Measurements from ENCODE around the gene CCDC83. TPM values are rescaled to one million over a fixed set of nuclear protein-coding genes. Genes with fewer than 3 reads are reported as not detected.

CCDC83 gene
- total RNA-seq, 1 experiment from 2014 or later, result not detected

DNA sequence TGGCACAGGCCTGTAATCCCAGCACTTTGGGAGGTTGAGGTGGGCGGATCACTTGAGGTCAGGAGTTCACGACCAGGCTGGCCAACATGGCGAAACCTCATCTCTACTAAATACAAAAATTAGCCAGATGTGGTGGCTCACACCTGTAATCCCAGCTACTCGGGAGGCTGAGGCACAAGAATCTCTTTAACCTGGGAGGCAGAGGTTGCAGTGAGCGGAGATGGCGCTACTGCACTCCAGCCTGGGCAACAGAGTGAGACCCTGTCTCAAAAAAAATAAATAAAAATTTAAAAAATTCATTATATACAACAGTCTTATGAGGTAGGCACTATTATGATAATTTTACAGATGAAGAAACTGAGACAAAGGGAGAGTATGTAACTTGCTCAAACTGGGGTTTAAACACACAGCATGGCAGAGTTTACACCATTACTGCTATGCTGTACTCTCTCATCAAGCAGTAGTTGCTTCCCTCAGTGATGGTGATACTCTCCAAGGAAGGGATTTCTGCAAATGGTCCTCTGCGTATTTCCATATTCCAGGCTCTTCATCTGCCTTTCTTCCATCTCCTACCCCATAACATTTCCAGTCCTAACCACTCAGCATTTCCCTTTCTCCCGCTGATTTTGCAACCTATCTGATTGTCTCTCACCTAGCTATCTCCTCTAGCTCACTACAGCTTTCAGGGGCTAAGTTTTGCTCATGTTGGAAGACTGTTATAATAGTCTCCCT, 95.3 kb downstream of the CCDC83 start:
- no peak overlapping the region for H3K4me3 Mint-ChIP-seq
- no peak overlapping the region for H2BK120ac ChIP-seq (ENCODE audit: low read depth, low read length, poor library complexity, severe bottlenecking)
- DNase-seq, result no peak
- H4K8ac ChIP-seq (replicated peaks; ENCODE audit: insufficient read length, low read depth, low read length), result no peak overlapping the region
- no peak overlapping the region for H3K27ac ChIP-seq (ENCODE audit: insufficient read length, low read depth, low read length)
- no peaks in the 10 kb centered on the region for H3K4me1 Mint-ChIP-seq
- no peaks in the 10 kb centered on the region for H3K27me3 Mint-ChIP-seq (ENCODE audit: low read depth)
- no peak overlapping the region for H3K4me2 ChIP-seq (ENCODE audit: insufficient read depth, insufficient read length, low read length)
- no peak overlapping the region for H2BK20ac ChIP-seq (ENCODE audit: low read depth, low read length, poor library complexity, severe bottlenecking)
- H2AK5ac ChIP-seq (ENCODE audit: insufficient read length, low read length), result no peak overlapping the region
- H3K27ac Mint-ChIP-seq, result no peak overlapping the region
- no CpG with 5 or more reads among the region's 8 CpGs for WGBS (ENCODE audit: extremely low coverage, insufficient read length, low lambda C conversion rate)
- no peak overlapping the region for H4K91ac ChIP-seq (ENCODE audit: insufficient read length, low read depth, low read length)
- no peak overlapping the region for H3T11ph ChIP-seq (ENCODE audit: low read length)
- H3K9me3 Mint-ChIP-seq, result peaks cover 0 to 4% of the 10 kb centered on the region in 2 experiments; a peak in 4 of 5 replicates
- no peak overlapping the region for H2AFZ ChIP-seq (ENCODE audit: low read length)
- no peaks in the 10 kb centered on the region for H3K9me3 ChIP-seq (ENCODE audit: control insufficient read depth, low read depth, low read length)
- no peak overlapping the region for H3K56ac ChIP-seq (ENCODE audit: insufficient read length, low read depth, low read length)
- no peak overlapping the region for H3K23ac ChIP-seq (ENCODE audit: insufficient read length, low read depth, low read length)
- no peak overlapping the region for H2BK12ac ChIP-seq (ENCODE audit: insufficient read length, low read depth, low read length)
- H3K27me3 ChIP-seq (ENCODE audit: insufficient read depth, low read length), result no peaks in the 10 kb centered on the region
- no peak overlapping the region for H3K4ac ChIP-seq (ENCODE audit: low read depth, low read length)
- no peak overlapping the region for H2BK15ac ChIP-seq (ENCODE audit: low read depth, low read length)
- no peak overlapping the region for H2BK5ac ChIP-seq (ENCODE audit: insufficient read length, low read length)
- peaks cover 8 to 24% (median 19%) of the 10 kb centered on the region in 3 experiments; a peak in 6 of 7 replicates for H3K36me3 Mint-ChIP-seq (ENCODE audit: insufficient read depth in 1 of 3, low read depth in 3 of 3)
- TF ChIP-seq, protein P1, sequence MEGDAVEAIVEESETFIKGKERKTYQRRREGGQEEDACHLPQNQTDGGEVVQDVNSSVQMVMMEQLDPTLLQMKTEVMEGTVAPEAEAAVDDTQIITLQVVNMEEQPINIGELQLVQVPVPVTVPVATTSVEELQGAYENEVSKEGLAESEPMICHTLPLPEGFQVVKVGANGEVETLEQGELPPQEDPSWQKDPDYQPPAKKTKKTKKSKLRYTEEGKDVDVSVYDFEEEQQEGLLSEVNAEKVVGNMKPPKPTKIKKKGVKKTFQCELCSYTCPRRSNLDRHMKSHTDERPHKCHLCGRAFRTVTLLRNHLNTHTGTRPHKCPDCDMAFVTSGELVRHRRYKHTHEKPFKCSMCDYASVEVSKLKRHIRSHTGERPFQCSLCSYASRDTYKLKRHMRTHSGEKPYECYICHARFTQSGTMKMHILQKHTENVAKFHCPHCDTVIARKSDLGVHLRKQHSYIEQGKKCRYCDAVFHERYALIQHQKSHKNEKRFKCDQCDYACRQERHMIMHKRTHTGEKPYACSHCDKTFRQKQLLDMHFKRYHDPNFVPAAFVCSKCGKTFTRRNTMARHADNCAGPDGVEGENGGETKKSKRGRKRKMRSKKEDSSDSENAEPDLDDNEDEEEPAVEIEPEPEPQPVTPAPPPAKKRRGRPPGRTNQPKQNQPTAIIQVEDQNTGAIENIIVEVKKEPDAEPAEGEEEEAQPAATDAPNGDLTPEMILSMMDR (conservative IDR thresholded peaks at IDR 0.05), result no peak
- H3K18ac ChIP-seq (ENCODE audit: insufficient read length, low read depth, low read length), result no peak overlapping the region
- no peak overlapping the region for H3K9ac ChIP-seq (ENCODE audit: extremely low read depth, insufficient read length, low read length)
- H3K14ac ChIP-seq (ENCODE audit: insufficient read depth, low read length), result no peak overlapping the region
- H3K23me2 ChIP-seq (ENCODE audit: insufficient read length, low read depth, low read length, poor library complexity, severe bottlenecking), result no peaks in the 10 kb centered on the region
- H3K79me1 ChIP-seq (ENCODE audit: insufficient read depth, low read depth, low read length, poor library complexity, severe bottlenecking), result no peaks in the 10 kb centered on the region
- H3K79me2 ChIP-seq (ENCODE audit: insufficient read depth, low read length), result no peaks in the 10 kb centered on the region
- no peak overlapping the region for H4K5ac ChIP-seq (ENCODE audit: insufficient read length, low read depth, low read length)
- no peaks in the 10 kb centered on the region for H3K4me1 ChIP-seq (ENCODE audit: insufficient read depth, low read length)
- H4K20me1 ChIP-seq (ENCODE audit: control insufficient read depth, insufficient read depth, insufficient read length), result no peaks in the 10 kb centered on the region

Data from H9 (cell line).